ENCODE data around the gene TSPAN9. TPM values are rescaled to one million over a fixed set of nuclear protein-coding genes. Genes with fewer than 3 reads are reported as not detected.

TSPAN9 gene
- total and polyA plus RNA-seq, 11 donors = 70.0 to 387 (median 151) TPM

- ATAC-seq (no peak), DNase-seq (no peak)
- H3K4me3 ChIP-seq = no peak overlapping the region
- no peak for TF ChIP-seq CTCF (IDR thresholded peaks at IDR 0.05)
- TF ChIP-seq POLR2A (IDR thresholded peaks at IDR 0.05) = no peak
- H3K27me3 ChIP-seq = peaks cover 0 to 17% (median 0%) of the 10 kb centered on the region in 9 donors
- WGBS, 4 donors = 87 to 92% (median 91%) methylated on average over 14 of the region's 14 CpGs
- intact Hi-C loops (cut with DNase I) = no loop called here
- peaks cover 3 to 59% (median 23%) of the 10 kb centered on the region in 12 donors for H3K4me1 ChIP-seq
- H3K36me3 ChIP-seq = no peaks in the 10 kb centered on the region
- no peaks in the 10 kb centered on the region for H3K9me3 ChIP-seq
- H3K27ac ChIP-seq = no peak overlapping the region
Measured at GRCh38 chr12:3195859-3196483, 118.8 kb downstream of the TSPAN9 start.

GRCh38 chr12:3196488-3196887 lies 119.3 kb downstream of the TSPAN9 start:
- 71 to 92% (median 79%) methylated on average over 1 of the region's 1 CpG for WGBS, 4 donors
- Histone ChIP-seq H3K36me3 (no peaks in the 10 kb centered on the region), H3K27ac (no peak overlapping the region), H3K4me1 (peaks cover 3 to 65% (median 23%) of the 10 kb centered on the region in 12 donors), H3K27me3 (peaks cover 0 to 21% (median 0%) of the 10 kb centered on the region in 9 donors), H3K9me3 (no peaks in the 10 kb centered on the region), H3K4me3 (no peak overlapping the region)
- ATAC-seq = no peak
- intact Hi-C loops (cut with DNase I) = no loop called here
- DNase-seq = no peak
- TF ChIP-seq POLR2A (IDR thresholded peaks at IDR 0.05) = no peak
- TF ChIP-seq CTCF (IDR thresholded peaks at IDR 0.05) = no peak

- WGBS, 4 donors = 79 to 92% (median 89%) methylated on average over 6 to 8 of the region's 8 CpGs
- peaks cover 0 to 29% (median 0%) of the 10 kb centered on the region in 9 donors for H3K27me3 ChIP-seq
- no peaks in the 10 kb centered on the region for H3K9me3 ChIP-seq
- ATAC-seq (no peak), DNase-seq (no peak)
- no peak overlapping the region for H3K4me3 ChIP-seq
- H3K27ac ChIP-seq = no peak overlapping the region
- H3K4me1 ChIP-seq = peaks cover 3 to 72% (median 23%) of the 10 kb centered on the region in 12 donors
- TF ChIP-seq POLR2A (IDR thresholded peaks at IDR 0.05) (no peak), CTCF (IDR thresholded peaks at IDR 0.05) (no peak)
- intact Hi-C loops (cut with DNase I) = no loop called here
- no peaks in the 10 kb centered on the region for H3K36me3 ChIP-seq
Measured at GRCh38 chr12:3197131-3197818, 120.1 kb downstream of the TSPAN9 start.

- peak in 2 of 5 donors; percentile 58 for DNase-seq
- Histone ChIP-seq H3K9me3 (no peaks in the 10 kb centered on the region), H3K4me3 (peak overlapping the region; percentile 30 to 86 (median 65)), H3K4me1 (peaks cover 0 to 73% (median 29%) of the 10 kb centered on the region in 12 donors), H3K27ac (peak overlapping the region in 11 of 12 donors; percentile 63 to 97 (median 87)), H3K36me3 (no peaks in the 10 kb centered on the region), H3K27me3 (peaks cover 0 to 33% (median 0%) of the 10 kb centered on the region in 9 donors)
- ATAC-seq = peak; percentile 43 to 64 (median 50)
- TF ChIP-seq CTCF (IDR thresholded peaks at IDR 0.05) = peak in 1 of 12 donors; percentile 32
- no peak for TF ChIP-seq POLR2A (IDR thresholded peaks at IDR 0.05)
- WGBS, 4 donors = 4 to 38% (median 26%) methylated on average over 39 to 45 of the region's 45 CpGs
- intact Hi-C loops (cut with DNase I) = loop anchor here in 9 of 10 donors (1.0 to 10.0 kb wide), 11 partner anchors 42 to 127 kb away; partner anchors contain the start of gene TSPAN9 (in 2 of the 9)
Measured at GRCh38 chr12:3199551-3200031, 122.4 kb downstream of the TSPAN9 start.

All from heart left ventricle (tissue), 16 donors.